HK-2 (cell line): ENCODE measurements around the gene ZDHHC15.
"Not testable (repeated sequence)": the region's sequence is repeated elsewhere in the genome, so short reads cannot be mapped to it uniquely, and the experiment has no call there.

Source experiments
- DNase-seq: peaks from one replicate; pipeline ENCODE4 v3.0.0-alpha.2; 2018; ENCODE audit not compliant: unreplicated experiment

The ZDHHC15 gene, protein sequence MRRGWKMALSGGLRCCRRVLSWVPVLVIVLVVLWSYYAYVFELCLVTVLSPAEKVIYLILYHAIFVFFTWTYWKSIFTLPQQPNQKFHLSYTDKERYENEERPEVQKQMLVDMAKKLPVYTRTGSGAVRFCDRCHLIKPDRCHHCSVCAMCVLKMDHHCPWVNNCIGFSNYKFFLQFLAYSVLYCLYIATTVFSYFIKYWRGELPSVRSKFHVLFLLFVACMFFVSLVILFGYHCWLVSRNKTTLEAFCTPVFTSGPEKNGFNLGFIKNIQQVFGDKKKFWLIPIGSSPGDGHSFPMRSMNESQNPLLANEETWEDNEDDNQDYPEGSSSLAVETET

DNA sequence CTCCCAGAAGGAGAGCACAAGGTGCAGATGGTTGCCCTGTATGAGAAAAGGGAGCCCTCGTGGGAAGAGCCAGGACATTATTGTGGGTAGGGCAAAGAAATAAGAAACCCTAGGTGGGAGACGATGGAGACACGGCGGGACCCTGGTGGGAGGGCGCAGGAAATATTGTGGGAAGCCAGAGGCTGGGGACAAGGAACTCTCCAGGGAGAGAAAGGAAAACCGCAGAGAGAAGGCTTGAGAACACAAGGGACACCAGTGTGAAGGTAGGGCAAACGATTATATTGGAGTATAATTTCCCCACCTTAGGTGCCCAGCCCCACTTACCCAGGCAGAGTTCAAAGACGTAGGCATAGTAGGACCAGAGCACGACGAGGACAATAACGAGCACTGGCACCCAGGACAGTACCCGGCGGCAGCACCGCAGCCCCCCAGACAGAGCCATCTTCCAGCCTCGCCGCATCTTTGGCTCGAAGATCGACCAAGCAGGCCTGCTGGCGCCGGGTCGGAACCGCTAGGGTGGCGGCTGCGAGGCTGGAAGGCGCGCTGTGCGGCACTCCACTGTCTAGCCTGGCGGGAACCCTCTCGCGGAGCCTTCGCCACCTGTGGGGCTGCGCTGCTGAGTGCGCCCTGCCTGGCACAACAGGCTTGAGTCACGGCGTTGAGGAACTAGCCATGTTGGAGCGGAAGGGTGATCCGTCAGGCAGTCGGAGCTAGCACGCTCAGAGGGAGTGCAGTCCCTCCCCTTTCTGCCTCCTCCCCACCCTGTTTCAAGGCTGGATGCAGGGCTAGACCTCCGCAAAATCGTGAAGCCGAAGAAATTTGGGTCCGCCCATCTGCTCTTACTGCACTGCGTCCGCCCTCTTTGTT, at the start of gene ZDHHC15:
TSS of gene ZDHHC15 (minus strand) at position 473 of the 867 bp plus-strand sequence. CDS start at position 460, 13 bp downstream.
- peak; percentile 63 for DNase-seq

DNA sequence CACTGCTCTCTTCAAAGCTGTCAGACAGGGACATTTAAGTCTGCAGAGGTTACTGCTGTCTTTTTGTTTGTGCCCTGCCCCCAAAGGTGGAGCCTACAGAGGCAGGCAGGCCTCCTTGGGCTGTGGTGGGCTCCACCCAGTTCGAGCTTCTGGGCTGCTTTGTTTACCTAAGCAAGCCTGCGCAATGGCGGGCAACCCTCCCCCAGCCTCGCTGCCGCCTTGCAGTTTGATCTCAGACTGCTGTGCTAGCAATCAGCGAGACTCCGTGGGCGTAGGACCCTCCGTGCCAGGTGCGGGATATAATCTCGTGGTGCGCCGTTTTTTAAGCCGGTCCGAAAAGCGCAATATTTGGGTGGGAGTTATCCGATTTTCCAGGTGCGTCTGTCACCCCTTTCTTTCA, 37.7 kb upstream of the ZDHHC15 start:
- not testable (repeated sequence) for DNase-seq

DNA sequence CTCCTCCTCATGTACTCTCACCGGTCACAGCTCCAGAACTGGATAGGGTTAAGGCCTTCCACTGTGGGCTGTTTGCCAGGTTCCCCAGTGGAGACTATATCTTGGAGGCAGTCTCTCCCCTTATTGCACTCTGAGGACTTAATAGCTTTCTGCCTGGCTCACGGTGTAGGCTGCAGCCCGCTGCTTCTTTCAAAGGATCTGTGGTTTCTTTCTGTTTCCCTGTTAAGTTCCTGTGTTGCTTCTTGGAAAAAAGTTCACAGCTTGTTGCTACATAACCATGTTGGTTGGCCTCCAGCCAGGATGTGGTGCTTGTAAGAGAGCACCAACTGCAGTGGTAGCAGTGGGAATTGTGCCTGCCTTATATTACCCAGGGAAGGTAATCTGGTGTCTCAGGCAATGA, 24.9 kb upstream of the ZDHHC15 start:
- DNase-seq, result no peak

DNA sequence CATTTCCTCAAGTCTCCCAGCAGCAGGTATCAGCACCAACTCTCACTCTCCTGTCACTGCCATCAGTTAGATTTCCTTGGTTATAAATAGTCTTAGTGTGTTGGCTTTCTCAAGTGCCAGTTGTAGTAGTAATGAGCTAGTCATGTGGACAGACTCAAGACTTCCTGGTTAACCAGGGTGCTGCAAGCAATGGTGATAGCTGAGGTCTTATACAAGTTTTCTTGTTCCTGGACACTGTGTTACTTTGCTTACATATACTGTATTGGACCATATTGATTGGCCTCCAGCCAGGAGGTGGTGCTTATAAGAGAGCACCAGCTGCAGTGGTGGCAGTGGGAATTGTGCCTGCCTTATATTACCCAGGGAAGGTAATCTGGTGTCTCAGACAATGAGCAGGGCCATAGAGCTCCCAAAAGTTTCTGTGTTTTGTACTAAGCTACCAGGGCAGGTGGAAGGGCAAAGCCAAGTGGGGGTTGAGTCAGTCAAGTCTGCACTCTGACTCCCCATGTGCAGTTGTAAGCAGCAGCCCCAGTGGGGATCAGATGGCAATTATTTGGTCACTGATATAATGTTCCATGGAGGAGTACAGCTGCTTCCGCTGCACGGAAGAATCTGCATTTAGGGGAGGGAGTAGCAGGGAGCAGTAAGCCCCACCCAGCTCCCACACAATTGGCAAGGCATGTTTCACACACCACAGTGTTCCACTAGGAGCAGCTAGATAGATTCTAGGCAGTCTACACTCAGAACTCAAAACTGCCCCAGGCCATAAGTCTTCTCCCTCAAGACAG, 24.1 kb upstream of the ZDHHC15 start:
- DNase-seq, result no peak

DNA sequence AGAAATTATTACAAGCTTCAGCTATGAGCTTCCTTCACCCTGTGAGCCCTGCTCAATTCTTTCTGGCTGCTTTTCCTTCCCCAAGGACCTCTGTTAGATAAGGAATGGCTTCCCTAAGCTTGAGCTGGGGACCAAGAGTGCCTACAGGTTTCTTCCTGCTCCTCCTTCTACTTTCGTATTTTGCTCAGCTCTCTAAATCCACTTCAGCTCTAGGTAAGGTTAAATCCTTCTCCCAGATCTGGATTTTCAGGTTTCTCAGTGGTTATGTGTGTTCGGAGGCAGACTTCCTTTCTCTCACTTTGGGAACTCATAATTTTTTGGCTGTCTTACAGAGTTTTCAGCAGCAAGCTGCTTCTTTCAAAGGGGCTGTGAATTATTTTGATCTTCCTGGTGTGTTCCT, 21.9 kb upstream of the ZDHHC15 start:
- no peak for DNase-seq

DNA sequence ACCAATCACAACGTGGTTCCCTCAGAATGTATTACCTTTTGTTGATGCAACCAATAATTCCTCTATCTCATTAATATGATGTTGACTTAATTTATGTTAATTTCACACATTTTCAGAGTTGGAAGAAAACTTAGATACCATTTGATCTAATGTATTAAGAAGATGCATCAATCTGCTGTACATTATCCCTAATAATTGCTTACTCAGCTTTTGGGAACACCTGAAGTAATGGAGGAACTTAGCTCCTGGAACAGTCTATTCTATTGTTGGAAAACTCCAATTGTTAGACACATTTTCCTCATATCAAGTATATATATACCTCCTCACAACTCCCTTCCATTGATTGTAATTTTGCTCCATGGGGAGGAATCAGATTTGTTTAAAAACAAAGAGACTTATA, 38.9 kb downstream of the ZDHHC15 start:
- no peak for DNase-seq

DNA sequence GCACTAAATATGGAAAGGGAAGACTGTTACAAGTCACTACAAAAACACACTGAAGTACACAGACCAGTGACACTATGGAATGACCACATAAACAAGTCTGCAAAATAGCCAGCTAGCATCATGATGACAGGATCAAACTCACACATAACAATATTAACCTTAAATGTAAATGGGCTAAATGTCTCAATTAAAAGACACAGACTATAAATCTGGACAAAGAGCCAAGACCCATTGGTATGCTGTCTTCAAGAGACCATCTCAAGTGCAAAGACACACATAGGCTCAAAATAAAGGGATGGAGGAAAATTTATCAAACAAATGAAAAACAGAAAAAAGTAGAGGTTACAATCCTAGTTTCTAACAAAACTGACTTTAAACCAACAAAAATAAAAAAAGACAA, 61.1 kb downstream of the ZDHHC15 start:
- DNase-seq, result not testable (repeated sequence)

DNA sequence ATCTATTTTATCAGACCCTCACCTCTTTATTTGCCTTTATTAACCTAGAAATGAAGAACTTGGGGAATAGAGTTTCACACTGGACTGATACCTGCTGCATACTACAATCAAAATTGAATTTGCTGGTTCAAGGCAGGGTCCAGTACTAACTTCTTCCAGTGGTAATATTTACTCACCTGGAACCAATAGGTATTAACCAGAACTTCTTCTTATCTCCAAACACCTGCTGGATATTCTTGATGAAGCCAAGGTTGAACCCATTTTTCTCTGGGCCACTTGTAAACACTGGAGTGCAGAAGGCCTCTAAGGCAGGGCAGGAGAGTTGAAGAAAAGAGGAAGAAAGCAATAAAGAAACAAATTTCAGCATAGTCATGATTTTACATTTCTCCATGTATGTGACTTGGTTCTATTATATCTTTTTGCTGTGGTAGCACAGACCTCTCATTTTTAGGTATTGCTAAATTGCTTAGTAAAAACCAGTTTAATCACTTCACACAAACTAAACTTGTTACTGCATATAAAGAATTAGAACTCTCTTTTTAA, 101.1 kb downstream of the ZDHHC15 start:
- DNase-seq, result no peak

DNA sequence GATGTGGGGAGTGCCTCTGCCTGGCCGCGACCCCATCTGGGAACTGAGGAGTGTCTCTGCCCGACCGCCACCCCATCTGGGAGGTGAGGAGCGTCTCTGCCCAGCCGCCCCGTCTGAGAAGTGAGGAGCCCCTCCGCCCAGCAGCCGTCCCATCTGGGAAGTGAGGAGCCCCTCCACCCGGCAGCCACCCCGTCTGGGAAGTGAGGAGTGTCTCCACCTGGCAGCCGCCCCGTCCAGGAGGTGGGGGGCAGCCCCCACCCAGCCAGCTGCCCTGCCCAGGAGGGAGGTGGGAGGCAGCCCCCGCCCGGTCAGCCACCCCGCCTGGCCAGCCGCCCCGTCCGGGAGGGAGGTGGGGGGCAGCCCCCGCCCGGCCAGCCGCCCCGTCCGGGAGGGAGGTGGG, 115.7 kb downstream of the ZDHHC15 start:
- DNase-seq, result not testable (repeated sequence)

DNA sequence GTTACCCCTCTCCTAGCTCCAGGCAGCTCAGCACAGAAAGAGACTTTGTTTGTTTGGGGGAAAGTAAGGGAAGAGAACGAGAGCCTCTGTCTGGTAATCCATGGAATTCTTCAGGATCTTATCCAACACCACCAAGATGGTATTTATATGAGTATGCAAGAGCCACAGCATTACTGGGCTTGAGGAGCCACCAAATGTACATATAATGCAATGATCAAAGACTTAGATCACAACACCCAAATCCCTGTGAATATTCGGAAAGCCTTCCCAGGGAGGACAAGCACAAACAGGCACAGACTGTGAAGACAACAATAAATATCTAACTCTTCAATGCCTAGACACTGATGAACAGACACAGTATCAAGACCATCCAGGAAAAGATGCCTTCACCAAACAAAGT, 132.4 kb downstream of the ZDHHC15 start:
- no peak for DNase-seq

DNA sequence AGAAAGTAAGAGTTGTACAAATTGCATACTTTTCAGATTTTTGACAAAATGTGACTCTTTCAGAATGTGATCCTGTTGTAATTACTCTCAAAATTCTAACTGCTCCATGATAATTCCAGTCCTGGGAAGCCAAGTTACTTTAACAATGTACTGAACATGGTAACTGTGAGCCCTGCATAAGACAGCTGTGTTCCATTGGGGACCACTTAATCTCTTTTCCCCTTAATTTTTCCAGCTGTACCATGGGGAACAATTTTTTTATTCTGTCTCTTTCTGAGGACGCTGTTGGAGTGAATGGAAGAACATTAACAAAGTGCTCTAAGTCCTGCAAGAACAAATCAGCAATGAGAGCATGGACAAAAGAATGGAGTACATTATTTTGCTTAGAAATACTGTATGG, 153.1 kb downstream of the ZDHHC15 start:
- DNase-seq, result no peak

DNA sequence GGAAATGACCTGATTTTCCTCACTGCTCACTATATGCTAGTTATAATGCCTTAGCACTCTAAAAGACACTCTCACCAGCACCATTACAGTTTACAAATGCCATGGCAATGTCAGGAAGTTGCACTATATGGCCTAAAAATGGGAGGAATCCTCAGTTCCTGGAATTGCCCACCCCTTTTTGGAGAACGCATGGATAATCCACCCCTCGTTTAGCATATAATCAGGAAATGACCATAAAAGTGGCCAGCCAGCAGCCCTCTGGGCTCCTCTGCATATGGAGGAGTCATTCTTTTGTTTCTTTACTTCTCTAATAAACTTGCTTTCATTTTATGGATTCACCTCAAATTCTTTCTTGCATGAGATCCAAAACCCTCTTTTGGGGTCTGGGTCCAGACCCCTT, 156.0 kb downstream of the ZDHHC15 start:
- DNase-seq, result no peak

DNA sequence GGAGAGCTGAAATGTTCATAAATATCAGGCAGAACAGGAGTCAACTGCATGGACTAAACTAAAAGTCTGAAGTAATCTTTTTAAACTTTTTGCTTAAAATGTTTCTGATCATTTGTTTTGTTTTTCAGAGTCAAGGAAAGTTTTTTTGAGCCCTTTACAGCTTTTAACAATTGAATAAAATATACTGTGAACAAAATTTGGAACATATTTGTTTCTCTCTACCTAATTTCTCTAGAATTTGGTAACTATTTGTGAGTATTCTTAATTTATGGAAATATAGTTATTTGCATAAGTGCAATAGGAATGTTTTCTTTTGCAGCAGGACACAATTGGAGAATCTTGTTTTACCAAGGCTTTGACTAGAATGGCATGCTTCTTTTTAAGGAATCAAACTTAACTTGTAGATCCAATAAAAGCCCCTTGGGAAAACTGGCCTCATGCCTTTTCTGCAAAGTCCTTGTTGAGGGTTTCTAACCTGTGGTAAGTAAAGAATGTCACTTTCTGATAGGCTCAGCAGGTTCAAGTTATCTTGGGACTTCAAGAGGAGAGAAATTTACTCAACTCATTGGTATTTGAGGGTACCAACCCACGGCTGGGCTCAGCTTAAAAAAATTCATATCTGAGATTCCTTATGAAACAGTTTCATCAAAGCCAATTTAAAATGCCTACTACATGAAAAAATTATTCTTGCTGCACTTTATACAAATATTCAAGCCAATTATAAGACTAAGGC, 157.4 kb downstream of the ZDHHC15 start:
- DNase-seq, result no peak

DNA sequence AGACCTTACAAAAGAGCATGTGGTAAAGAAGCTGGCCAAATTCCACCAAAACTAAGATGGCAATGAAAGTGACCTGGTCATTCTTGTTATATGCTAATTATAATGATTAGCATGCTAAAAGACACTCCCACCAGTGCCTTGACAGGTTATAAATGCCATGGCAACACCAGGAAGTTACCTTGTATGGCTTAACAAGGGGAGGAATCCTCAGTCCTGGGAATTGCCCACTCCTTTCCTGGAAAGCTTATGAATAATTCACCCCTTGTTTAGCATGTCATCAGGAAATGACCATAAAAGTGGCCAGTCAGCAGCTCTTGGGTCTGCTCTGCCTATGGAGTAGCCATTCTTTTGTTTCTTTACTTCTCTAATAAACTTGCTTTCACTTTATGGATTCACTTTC, 161.0 kb downstream of the ZDHHC15 start:
- no peak for DNase-seq

DNA sequence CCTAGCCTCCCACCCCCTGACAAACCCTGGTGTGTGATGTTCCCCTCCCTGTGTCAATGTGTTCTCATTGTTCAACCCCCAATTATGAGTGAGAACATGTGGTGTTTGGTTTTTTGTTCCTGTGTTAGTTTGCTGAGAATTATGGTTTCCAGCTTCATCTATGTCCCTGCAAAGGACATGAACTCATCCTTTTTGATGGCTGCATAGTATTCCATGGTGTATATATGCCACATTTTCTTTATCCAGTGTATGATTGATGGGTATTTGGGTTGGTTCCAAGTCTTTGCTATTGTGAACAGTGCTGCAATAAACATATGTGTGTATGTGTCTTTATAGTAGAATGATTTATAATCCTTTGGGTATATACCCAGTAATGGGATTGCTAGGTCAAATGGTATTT, 174.2 kb downstream of the ZDHHC15 start:
- DNase-seq, result not testable (repeated sequence)

DNA sequence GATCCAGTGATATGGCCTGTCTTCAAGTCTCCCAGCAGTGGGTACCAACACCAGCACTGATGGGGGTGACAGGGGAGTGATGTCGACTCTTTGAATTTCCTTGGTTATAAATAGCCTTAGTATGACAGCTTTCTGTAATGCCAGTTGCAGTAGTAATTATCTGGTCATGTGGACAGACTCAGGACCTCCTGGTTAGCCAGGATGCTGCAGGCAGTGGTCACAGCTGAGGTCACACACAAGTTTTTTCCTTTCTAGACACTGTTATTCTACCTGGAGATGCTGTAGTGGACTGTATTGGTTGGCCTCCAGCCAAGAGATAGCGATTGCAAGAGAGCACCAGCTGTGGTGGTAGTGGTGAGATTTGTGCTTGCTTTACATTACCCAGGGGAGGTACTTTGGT, 185.3 kb downstream of the ZDHHC15 start:
- DNase-seq, result no peak

DNA sequence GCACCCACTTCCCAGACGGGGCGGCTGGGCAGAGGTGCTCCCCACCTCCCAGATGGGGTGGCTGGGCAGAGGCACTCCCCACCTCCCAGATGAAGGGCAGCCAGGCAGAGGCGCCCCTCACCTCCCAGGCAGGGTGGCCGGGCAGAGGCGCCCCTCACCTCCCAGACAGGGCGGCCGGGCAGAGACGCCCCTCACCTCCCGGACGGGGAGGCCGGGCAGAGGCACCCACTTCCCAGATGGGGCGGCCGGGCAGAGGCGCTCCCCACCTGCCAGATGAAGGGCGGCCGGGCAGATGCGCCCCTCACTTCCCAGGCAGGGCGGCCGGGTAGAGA, 187.7 kb downstream of the ZDHHC15 start:
- no peak for DNase-seq

DNA sequence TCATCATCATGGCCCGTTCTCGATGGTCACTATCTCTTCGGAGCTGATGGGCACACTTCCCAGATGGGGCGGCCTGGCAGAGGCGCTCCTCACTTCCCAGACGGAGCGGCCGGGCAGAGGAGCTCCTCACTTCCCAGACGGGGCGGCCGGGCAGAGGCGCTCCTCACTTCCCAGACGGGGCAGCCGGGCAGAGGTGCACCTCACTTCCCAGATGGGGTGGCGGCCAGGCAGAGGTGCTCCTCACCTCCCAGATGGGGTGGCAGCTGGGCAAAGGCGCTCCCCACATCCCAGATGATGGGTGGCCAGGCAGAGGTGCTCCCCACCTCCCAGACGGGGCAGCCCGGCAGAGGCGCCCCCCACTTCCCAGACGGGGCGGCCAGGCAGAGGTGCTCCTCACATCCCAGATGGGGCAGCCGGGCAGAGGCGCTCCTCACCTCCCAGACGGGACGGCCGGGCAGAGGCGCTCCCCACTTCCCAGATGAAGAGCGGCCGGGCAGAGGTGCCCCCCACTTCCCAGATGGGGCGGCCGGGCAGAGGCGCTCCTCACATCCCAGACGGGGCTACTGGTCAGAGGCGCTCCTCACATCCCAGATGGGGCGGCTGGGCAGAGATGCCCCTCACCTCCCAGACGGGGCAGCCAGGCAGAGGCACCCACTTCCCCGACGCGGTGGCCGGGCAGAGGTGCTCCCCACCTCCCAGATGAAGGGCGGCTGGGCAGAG, 188.3 kb downstream of the ZDHHC15 start:
- not testable (repeated sequence) for DNase-seq

DNA sequence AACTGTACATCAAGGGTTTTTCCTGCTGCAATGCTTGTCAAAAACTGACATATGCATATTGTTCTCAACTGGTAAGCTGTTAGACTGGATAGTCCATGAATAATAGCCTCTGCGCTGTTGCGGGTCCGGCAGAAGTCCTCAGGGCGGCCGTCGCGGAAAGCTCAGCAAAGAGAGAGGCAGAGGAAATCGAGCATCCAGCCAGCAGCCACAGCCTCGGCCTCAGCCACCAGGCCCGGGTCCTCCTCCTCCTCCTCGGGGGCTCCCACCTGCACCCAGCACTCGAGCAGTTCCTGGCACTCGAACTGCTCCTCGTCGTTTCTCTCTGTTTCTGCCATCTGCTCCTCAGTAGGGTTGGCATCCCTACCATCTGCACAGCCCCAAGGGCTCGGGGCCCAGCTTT, 195.2 kb downstream of the ZDHHC15 start:
- DNase-seq, result no peak
